PC-3 (cell line): Measurements from ENCODE around the gene VASH2.

Experiments
- EZH2 ChIP-seq: fragments of 300-600 bp; sonication (generic); IDR thresholded peaks from one replicate; pipeline ENCODE4 v1.6.1; 2017; ENCODE audit warnings: antibody characterized with exemption, mild to moderate bottlenecking, low read length; ENCODE audit not compliant: unreplicated experiment
- TF ChIP-seq, protein P1 (sequence below): fragments of 300-600 bp; sonication (generic); conservative IDR thresholded peaks from 2 replicates; pipeline ENCODE4 v1.5.1; 2017; ENCODE audit warnings: antibody characterized with exemption, low read depth, mild to moderate bottlenecking, low read length

DNA sequence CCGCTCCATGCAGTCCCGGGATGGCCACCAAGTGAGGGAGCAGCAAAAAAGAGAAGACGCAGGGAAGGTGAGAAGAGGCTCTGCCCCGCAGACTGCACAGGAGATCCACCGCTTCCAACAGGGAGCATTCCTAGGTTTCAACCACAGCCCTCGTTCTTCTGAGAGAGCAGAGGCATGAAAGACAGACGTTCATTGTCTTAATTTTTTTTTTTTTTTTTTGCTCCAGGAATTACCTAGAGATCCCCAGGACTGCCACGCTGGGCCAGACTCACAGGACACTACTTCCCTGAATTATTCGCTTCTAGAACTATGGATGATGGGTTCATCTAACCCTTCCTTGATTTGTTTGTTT, 33.2 kb upstream of the VASH2 start:
- TF ChIP-seq, protein P1, sequence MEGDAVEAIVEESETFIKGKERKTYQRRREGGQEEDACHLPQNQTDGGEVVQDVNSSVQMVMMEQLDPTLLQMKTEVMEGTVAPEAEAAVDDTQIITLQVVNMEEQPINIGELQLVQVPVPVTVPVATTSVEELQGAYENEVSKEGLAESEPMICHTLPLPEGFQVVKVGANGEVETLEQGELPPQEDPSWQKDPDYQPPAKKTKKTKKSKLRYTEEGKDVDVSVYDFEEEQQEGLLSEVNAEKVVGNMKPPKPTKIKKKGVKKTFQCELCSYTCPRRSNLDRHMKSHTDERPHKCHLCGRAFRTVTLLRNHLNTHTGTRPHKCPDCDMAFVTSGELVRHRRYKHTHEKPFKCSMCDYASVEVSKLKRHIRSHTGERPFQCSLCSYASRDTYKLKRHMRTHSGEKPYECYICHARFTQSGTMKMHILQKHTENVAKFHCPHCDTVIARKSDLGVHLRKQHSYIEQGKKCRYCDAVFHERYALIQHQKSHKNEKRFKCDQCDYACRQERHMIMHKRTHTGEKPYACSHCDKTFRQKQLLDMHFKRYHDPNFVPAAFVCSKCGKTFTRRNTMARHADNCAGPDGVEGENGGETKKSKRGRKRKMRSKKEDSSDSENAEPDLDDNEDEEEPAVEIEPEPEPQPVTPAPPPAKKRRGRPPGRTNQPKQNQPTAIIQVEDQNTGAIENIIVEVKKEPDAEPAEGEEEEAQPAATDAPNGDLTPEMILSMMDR: no peak
- no peak for TF ChIP-seq EZH2
